OCI-LY3 (cell line): ENCODE results near the gene CYBC1.

ENCODE experiments used
- H2AFZ ChIP-seq: fragments of 200-600, 300-600 bp; shearing (Covaris generic); 2 replicates; pipeline ENCODE4 v1.6.0; 2014; ENCODE audit warnings: antibody characterized with exemption, low read depth, low read length
- H3K27ac ChIP-seq: fragments of 200-600, 300-600 bp; sonication (generic); 2 replicates; pipeline ENCODE4 v1.5.1; 2014; ENCODE audit warnings: mild to moderate bottlenecking, low read length, moderate library complexity, mixed read lengths
- H3K27me3 ChIP-seq: fragments of 200-600, 300-600 bp; sonication (generic); 2 replicates; pipeline ENCODE4 v1.6.1; 2014; ENCODE audit warnings: low read depth, low read length, mixed read lengths
- H3K36me3 ChIP-seq: fragments of 200-600, 300-600 bp; sonication (generic); replicated peaks from 2 replicates; pipeline ENCODE3; 2014; ENCODE audit warnings: low read depth, low read length, mixed read lengths
- H3K4me1 ChIP-seq: fragments of 300-600, 200-600 bp; sonication (generic); 2 replicates; pipeline ENCODE4 v1.6.1; 2014; ENCODE audit warnings: low read length, mixed read lengths
- H3K4me2 ChIP-seq: fragments of 200-600, 300-600 bp; sonication (generic); 2 replicates; pipeline ENCODE4 v1.6.1; 2014; ENCODE audit warnings: low read length, mixed read lengths
- H3K4me3 ChIP-seq: fragments of 300-600, 200-600 bp; sonication (generic); 2 replicates; pipeline ENCODE4 v1.5.1; 2014; ENCODE audit warnings: antibody characterized with exemption, mild to moderate bottlenecking, low read length, moderate library complexity
- H3K79me2 ChIP-seq: fragments of 300-600, 200-600 bp; shearing (Covaris generic); 2 replicates; pipeline ENCODE4 v1.6.1; 2014; ENCODE audit warnings: mild to moderate bottlenecking, low read length, mixed read lengths
- H3K9ac ChIP-seq: fragments of 300-600, 200-600 bp; shearing (Covaris generic); 2 replicates; pipeline ENCODE4 v1.6.0; 2014; ENCODE audit warnings: mild to moderate bottlenecking, low read length, moderate library complexity
- H3K9me3 ChIP-seq: fragments of 200-600, 300-600 bp; shearing (Covaris generic); 2 replicates; pipeline ENCODE4 v1.6.1; 2014; ENCODE audit warnings: low read length, mixed read lengths; ENCODE audit not compliant: insufficient read depth
- H4K20me1 ChIP-seq: fragments of 200-600, 300-600 bp; sonication (generic); 2 replicates; pipeline ENCODE4 v1.6.1; 2016; ENCODE audit warnings: low read length, mixed read lengths; ENCODE audit not compliant: insufficient read depth
- CTCF ChIP-seq: fragments of 200-600, 300-600 bp; sonication (generic); IDR thresholded peaks from 2 replicates; pipeline ENCODE4 v1.5.1; 2014; ENCODE audit warnings: antibody characterized with exemption, low read length, low read depth
- EZH2phosphoT487 ChIP-seq: fragments of 200-600 bp; shearing (Covaris generic); IDR thresholded peaks from 2 replicates; pipeline ENCODE4 v1.6.1; 2018; ENCODE audit warnings: antibody characterized with exemption, mixed run types, low read depth

The CYBC1 gene

GRCh38 chr17:82441691-82442487, 8.7 kb downstream of the CYBC1 start:
- no peak for TF ChIP-seq CTCF
- no peak for TF ChIP-seq EZH2phosphoT487
- no peaks in the 10 kb centered on the region for H3K27me3 ChIP-seq
- H3K36me3 ChIP-seq: peaks cover 46% of the 10 kb centered on the region
- peaks cover 12% of the 10 kb centered on the region for H3K4me1 ChIP-seq
- H3K79me2 ChIP-seq: peaks cover 17% of the 10 kb centered on the region
- no peaks in the 10 kb centered on the region for H3K9me3 ChIP-seq
- H3K9ac ChIP-seq: no peak overlapping the region
- H4K20me1 ChIP-seq: peaks cover 40% of the 10 kb centered on the region
- no peak overlapping the region for H3K4me2 ChIP-seq
- no peak overlapping the region for H3K27ac ChIP-seq
- no peak overlapping the region for H3K4me3 ChIP-seq
- H2AFZ ChIP-seq: no peak overlapping the region

GRCh38 chr17:82440991-82441627, 9.4 kb downstream of the CYBC1 start:
- peaks cover 33% of the 10 kb centered on the region for H4K20me1 ChIP-seq
- H3K4me2 ChIP-seq: 0 out of 2 replicates have a peak overlapping the region, but pooled peaks have one; percentile 4
- peaks cover 38% of the 10 kb centered on the region for H3K36me3 ChIP-seq
- no peak overlapping the region for H3K4me3 ChIP-seq
- peak overlapping the region; percentile 34; the same call in 1 of the 2 replicates for H3K27ac ChIP-seq
- H3K27me3 ChIP-seq: no peaks in the 10 kb centered on the region
- no peak overlapping the region for H3K9ac ChIP-seq
- TF ChIP-seq EZH2phosphoT487: no peak
- no peak for TF ChIP-seq CTCF
- peaks cover 9% of the 10 kb centered on the region for H3K79me2 ChIP-seq
- peaks cover 12% of the 10 kb centered on the region for H3K4me1 ChIP-seq
- no peaks in the 10 kb centered on the region for H3K9me3 ChIP-seq
- H2AFZ ChIP-seq: no peak overlapping the region

GRCh38 chr17:82440469-82440981, 10.0 kb downstream of the CYBC1 start:
- TF ChIP-seq CTCF (no peak), EZH2phosphoT487 (no peak)
- Histone ChIP-seq H4K20me1 (peaks cover 28% of the 10 kb centered on the region), H3K4me3 (no peak overlapping the region), H3K9me3 (no peaks in the 10 kb centered on the region), H3K4me2 (0 out of 2 replicates have a peak overlapping the region, but pooled peaks have one; percentile 4), H3K27me3 (no peaks in the 10 kb centered on the region), H3K79me2 (peaks cover 3% of the 10 kb centered on the region; the same call in 1 of the 2 replicates), H2AFZ (no peak overlapping the region), H3K9ac (no peak overlapping the region), H3K36me3 (peaks cover 32% of the 10 kb centered on the region), H3K4me1 (peaks cover 12% of the 10 kb centered on the region), H3K27ac (peak overlapping the region; percentile 34; the same call in 1 of the 2 replicates)

GRCh38 chr17:82439829-82440365, 10.7 kb downstream of the CYBC1 start:
- H3K36me3 ChIP-seq: peaks cover 26% of the 10 kb centered on the region

More at GRCh38 chr17:82439829-82440365, 10.7 kb downstream of the CYBC1 start:
- Histone ChIP-seq H3K9ac (no peak overlapping the region), H3K4me3 (no peak overlapping the region), H4K20me1 (peaks cover 23% of the 10 kb centered on the region), H3K27ac (peak overlapping the region; percentile 34; the same call in 1 of the 2 replicates), H3K27me3 (no peaks in the 10 kb centered on the region), H3K4me2 (no peak overlapping the region), H3K9me3 (no peaks in the 10 kb centered on the region), H3K4me1 (peaks cover 12% of the 10 kb centered on the region), H2AFZ (no peak overlapping the region), H3K79me2 (no peaks in the 10 kb centered on the region; the same call in 1 of the 2 replicates)
- no peak for TF ChIP-seq CTCF
- no peak for TF ChIP-seq EZH2phosphoT487
